K562 (cell line): Measurements from ENCODE around the gene DNAH8.

Experiments
- CHD4 ChIP-seq: fragments of 200-600 bp; sonication (generic); IDR thresholded peaks from 3 replicates; pipeline ENCODE4 v1.6.1; 2012; ENCODE audit warnings: low read depth, mild to moderate bottlenecking, mixed read lengths, low read length, inconsistent platforms; ENCODE audit not compliant: insufficient read depth, insufficient replicate concordance, poor library complexity, severe bottlenecking
- ELF1 ChIP-seq: fragments of 200-800 bp; sonication (Bioruptor generic); IDR thresholded peaks from 2 replicates; pipeline ENCODE4 v1.6.1; 2016; ENCODE audit warnings: missing genetic modification characterization, missing compliant biosample characterization
- HDAC3 ChIP-seq: fragments of 450-650 bp; IDR thresholded peaks from 2 replicates; pipeline ENCODE4 v1.6.1; 2018; ENCODE audit warnings: borderline replicate concordance, mild to moderate bottlenecking, moderate library complexity; ENCODE audit not compliant: partially characterized antibody
- KDM2B ChIP-seq: fragments of 250-450 bp; sonication (Bioruptor Pico); IDR thresholded peaks from 2 replicates; pipeline ENCODE4 v1.8.0; 2021; ENCODE audit warnings: mild to moderate bottlenecking, moderate library complexity
- MTA3 ChIP-seq: fragments of 450-650 bp; formaldehyde crosslinking; IDR thresholded peaks from 2 replicates; pipeline ENCODE4 v1.6.1; 2017; ENCODE audit warnings: mild to moderate bottlenecking, borderline replicate concordance
- NEUROD1 ChIP-seq: fragments of 150-350 bp; IDR thresholded peaks from 2 replicates; pipeline ENCODE4 v1.6.1; 2014; ENCODE audit warnings: borderline replicate concordance, low read length, low read depth; ENCODE audit not compliant: partially characterized antibody
- NFXL1 ChIP-seq: fragments of 450-650 bp; formaldehyde crosslinking; IDR thresholded peaks from 2 replicates; pipeline ENCODE4 v1.4.0; 2021; ENCODE audit warnings: mild to moderate bottlenecking
- NFYB ChIP-seq: IDR thresholded peaks from 2 replicates; pipeline ENCODE4 v1.6.1; 2011; ENCODE audit warnings: mild to moderate bottlenecking, moderate library complexity; ENCODE audit not compliant: insufficient read length; ENCODE audit errors: extremely low read depth
- SIN3B ChIP-seq: fragments of 450-650 bp; IDR thresholded peaks from 2 replicates; pipeline ENCODE4 v1.6.1; 2017; ENCODE audit warnings: low read depth, mild to moderate bottlenecking, moderate library complexity
- ZNF143 ChIP-seq: sonication (generic); formaldehyde crosslinking; IDR thresholded peaks from 2 replicates; pipeline ENCODE4 v1.9.0; 2022; ENCODE audit warnings: mild to moderate bottlenecking, missing genetic modification reagents
- ZNF274 ChIP-seq: IDR thresholded peaks from 2 replicates; pipeline ENCODE4 v1.6.1; 2011; ENCODE audit warnings: low read depth, mild to moderate bottlenecking, low read length, moderate library complexity, borderline replicate concordance
- TF ChIP-seq, protein P1 (sequence below), 3 experiments: IDR thresholded peaks in 2 of 3; conservative IDR thresholded peaks in 1 of 3; 2 replicates each; pipeline ENCODE4 v1.5.1; 2011 to 2012; ENCODE audit warnings: low read length in 3 of 3, mild to moderate bottlenecking in 3 of 3, control low read depth in 2 of 3, improper control_type of control experiment in 1 of 3, inconsistent platforms in 1 of 3, low read depth in 1 of 3, mixed read lengths in 1 of 3, moderate library complexity in 1 of 3; ENCODE audit not compliant: insufficient read depth in 2 of 3
- TF ChIP-seq, protein P2 (sequence below): sonication (generic); formaldehyde crosslinking; IDR thresholded peaks from 2 replicates; pipeline ENCODE4 v1.8.1; 2022; ENCODE audit warnings: missing genetic modification reagents

DNA sequence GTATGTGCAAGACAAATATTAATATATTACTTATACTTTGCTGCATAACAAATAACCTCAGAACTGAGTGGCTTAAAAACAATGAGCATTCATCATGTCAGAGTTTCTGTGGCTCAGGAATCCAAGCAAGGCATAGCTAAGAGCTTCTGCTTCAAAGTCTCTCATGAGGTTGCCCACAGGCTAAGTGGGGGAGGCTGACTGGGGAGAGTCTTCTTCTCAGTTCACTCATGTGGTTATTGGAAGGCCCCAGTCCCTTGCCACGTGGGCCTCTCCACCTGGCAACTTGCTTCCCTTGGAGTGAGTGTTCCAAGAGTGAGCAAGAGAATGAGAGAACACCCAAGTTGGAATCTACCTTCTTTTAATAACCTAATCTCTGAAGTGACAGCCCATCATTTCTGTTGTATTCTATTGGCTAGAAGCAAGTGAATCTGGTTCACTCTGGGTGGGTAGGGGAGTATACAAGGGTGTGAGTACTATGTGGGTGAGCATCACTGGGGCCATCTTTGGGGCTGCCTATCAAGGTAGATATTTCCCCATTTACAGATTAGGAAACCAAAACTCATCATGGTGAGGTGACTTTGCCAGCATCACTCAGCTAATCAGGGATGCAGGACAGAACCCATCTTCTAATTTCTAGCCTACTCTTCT, 36.0 kb downstream of the DNAH8 start:
- TF ChIP-seq, protein P1, sequence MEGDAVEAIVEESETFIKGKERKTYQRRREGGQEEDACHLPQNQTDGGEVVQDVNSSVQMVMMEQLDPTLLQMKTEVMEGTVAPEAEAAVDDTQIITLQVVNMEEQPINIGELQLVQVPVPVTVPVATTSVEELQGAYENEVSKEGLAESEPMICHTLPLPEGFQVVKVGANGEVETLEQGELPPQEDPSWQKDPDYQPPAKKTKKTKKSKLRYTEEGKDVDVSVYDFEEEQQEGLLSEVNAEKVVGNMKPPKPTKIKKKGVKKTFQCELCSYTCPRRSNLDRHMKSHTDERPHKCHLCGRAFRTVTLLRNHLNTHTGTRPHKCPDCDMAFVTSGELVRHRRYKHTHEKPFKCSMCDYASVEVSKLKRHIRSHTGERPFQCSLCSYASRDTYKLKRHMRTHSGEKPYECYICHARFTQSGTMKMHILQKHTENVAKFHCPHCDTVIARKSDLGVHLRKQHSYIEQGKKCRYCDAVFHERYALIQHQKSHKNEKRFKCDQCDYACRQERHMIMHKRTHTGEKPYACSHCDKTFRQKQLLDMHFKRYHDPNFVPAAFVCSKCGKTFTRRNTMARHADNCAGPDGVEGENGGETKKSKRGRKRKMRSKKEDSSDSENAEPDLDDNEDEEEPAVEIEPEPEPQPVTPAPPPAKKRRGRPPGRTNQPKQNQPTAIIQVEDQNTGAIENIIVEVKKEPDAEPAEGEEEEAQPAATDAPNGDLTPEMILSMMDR (IDR thresholded peaks at IDR 0.05 in 2 of 3, conservative IDR thresholded peaks at IDR 0.05 in 1 of 3; ENCODE audit: insufficient read depth in 2 of 3, low read depth in 1 of 3, low read length in 3 of 3) = no peak
- TF ChIP-seq ZNF143 (CRISPR knock-in tag) = no peak
- TF ChIP-seq NFYB = no peak
- TF ChIP-seq HDAC3 = no peak
- TF ChIP-seq SIN3B = no peak
- no peak for TF ChIP-seq MTA3
- no peak for TF ChIP-seq NEUROD1
- no peak for TF ChIP-seq CHD4
- no peak for TF ChIP-seq ELF1 (tag)
- no peak for TF ChIP-seq KDM2B
- TF ChIP-seq NFXL1 (CRISPR knock-in tag) = no peak
- TF ChIP-seq ZNF274 = no peak
- TF ChIP-seq, protein P2, sequence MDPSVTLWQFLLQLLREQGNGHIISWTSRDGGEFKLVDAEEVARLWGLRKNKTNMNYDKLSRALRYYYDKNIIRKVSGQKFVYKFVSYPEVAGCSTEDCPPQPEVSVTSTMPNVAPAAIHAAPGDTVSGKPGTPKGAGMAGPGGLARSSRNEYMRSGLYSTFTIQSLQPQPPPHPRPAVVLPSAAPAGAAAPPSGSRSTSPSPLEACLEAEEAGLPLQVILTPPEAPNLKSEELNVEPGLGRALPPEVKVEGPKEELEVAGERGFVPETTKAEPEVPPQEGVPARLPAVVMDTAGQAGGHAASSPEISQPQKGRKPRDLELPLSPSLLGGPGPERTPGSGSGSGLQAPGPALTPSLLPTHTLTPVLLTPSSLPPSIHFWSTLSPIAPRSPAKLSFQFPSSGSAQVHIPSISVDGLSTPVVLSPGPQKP (CRISPR knock-in tag) = no peak
